ENCODE measurements around the gene CFAP91. TPM values are rescaled to one million over a fixed set of nuclear protein-coding genes. Genes with fewer than 3 reads are reported as not detected.

The CFAP91 gene
- total RNA-seq, 2 experiments from 2014 or later: not detected

- POLR2A ChIA-PET: interaction anchor here (1.4 kb wide), 1 partner anchor 79 kb away, joined by 4 read pairs; no protein-coding TSS in a partner anchor
- H3K9me3 Mint-ChIP-seq (ENCODE audit: insufficient read depth): no peaks in the 10 kb centered on the region
Observed at GRCh38 chr3:119679874-119680273, 22.9 kb upstream of the CFAP91 start.

GRCh38 chr3:119681279-119681678, 21.5 kb upstream of the CFAP91 start:
- no peaks in the 10 kb centered on the region for H3K27me3 Mint-ChIP-seq (ENCODE audit: low read depth)
- ATAC-seq: no peak
- peaks cover 8% of the 10 kb centered on the region for H3K36me3 Mint-ChIP-seq (ENCODE audit: low read depth)
- POLR2A ChIA-PET: interaction anchor here (1.2 to 1.4 kb wide), 2 partner anchors 121 to 183 kb away, joined by 3 to 5 read pairs; partner anchors contain the start of gene TIMMDC1
- H3K9me3 Mint-ChIP-seq (ENCODE audit: insufficient read depth): no peaks in the 10 kb centered on the region
- peaks cover 12% of the 10 kb centered on the region for H3K4me1 Mint-ChIP-seq (ENCODE audit: low read depth)
- DNase-seq: peak; percentile 29
- CTCF ChIA-PET: interaction anchor here (0.7 to 4.2 kb wide), 34 partner anchors 9 to 798 kb away, joined by 3 to 41 read pairs (median 4); partner anchors contain the start of genes B4GALT4, TEX55, TIMMDC1 and TMEM39A
- H3K4me3 Mint-ChIP-seq: no peak overlapping the region
- no peak overlapping the region for H3K27ac Mint-ChIP-seq

More at GRCh38 chr3:119679874-119680273, 22.9 kb upstream of the CFAP91 start:
- Mint-ChIP-seq H3K4me3 (no peak overlapping the region), H3K27me3 (ENCODE audit: low read depth) (no peaks in the 10 kb centered on the region), H3K4me1 (ENCODE audit: low read depth) (peaks cover 26% of the 10 kb centered on the region), H3K36me3 (ENCODE audit: low read depth) (peaks cover 16% of the 10 kb centered on the region), H3K27ac (no peak overlapping the region)
- DNase-seq (no peak), ATAC-seq (no peak)
- CTCF ChIA-PET: interaction anchor here (1.0 to 4.2 kb wide), 13 partner anchors 10 to 801 kb away, joined by 3 to 41 read pairs (median 8); partner anchors contain the start of genes B4GALT4 and TMEM39A

- ATAC-seq: no peak
Observed at GRCh38 chr3:119683421-119683820, 19.4 kb upstream of the CFAP91 start.

GRCh38 chr3:119690043-119690656, 12.7 kb upstream of the CFAP91 start:
- Mint-ChIP-seq H3K27me3 (ENCODE audit: low read depth) (peaks cover 22% of the 10 kb centered on the region), H3K27ac (no peak overlapping the region), H3K36me3 (ENCODE audit: low read depth) (no peaks in the 10 kb centered on the region), H3K4me1 (ENCODE audit: low read depth) (peaks cover 2% of the 10 kb centered on the region), H3K9me3 (ENCODE audit: insufficient read depth) (no peaks in the 10 kb centered on the region), H3K4me3 (no peak overlapping the region)
- DNase-seq: no peak
- ChIA-PET POLR2A (no interaction called here), CTCF (interaction anchor here (0.8 to 2.1 kb wide), 14 partner anchors 8 to 806 kb away, joined by 3 to 30 read pairs (median 4); partner anchors contain the start of genes B4GALT4 and COX17)
- ATAC-seq: no peak

More at GRCh38 chr3:119683421-119683820, 19.4 kb upstream of the CFAP91 start:
- POLR2A ChIA-PET: no interaction called here
- Mint-ChIP-seq H3K27ac (no peak overlapping the region), H3K36me3 (ENCODE audit: low read depth) (no peaks in the 10 kb centered on the region), H3K9me3 (ENCODE audit: insufficient read depth) (no peaks in the 10 kb centered on the region), H3K4me1 (ENCODE audit: low read depth) (peaks cover 2% of the 10 kb centered on the region), H3K4me3 (no peak overlapping the region), H3K27me3 (ENCODE audit: low read depth) (peaks cover 10% of the 10 kb centered on the region)
- no peak for DNase-seq
- CTCF ChIA-PET: interaction anchor here (1.1 to 4.2 kb wide), 2 partner anchors 443 to 800 kb away, joined by 3 to 41 read pairs; partner anchors contain the start of gene B4GALT4

GRCh38 chr3:119695480-119695879, 7.3 kb upstream of the CFAP91 start:
- Mint-ChIP-seq H3K4me3 (no peak overlapping the region), H3K9me3 (ENCODE audit: insufficient read depth) (no peaks in the 10 kb centered on the region), H3K36me3 (ENCODE audit: low read depth) (no peaks in the 10 kb centered on the region), H3K4me1 (ENCODE audit: low read depth) (peaks cover 9% of the 10 kb centered on the region), H3K27ac (no peak overlapping the region), H3K27me3 (ENCODE audit: low read depth) (peaks cover 6% of the 10 kb centered on the region)
- DNase-seq (no peak), ATAC-seq (no peak)
- POLR2A ChIA-PET: interaction anchor here (0.6 kb wide), 1 partner anchor 14 kb away, joined by 3 read pairs; no protein-coding TSS in a partner anchor
- CTCF ChIA-PET: interaction anchor here (1.3 to 1.7 kb wide), 3 partner anchors 14 to 811 kb away, joined by 3 to 11 read pairs (median 5); no protein-coding TSS in a partner anchor

- Mint-ChIP-seq H3K9me3 (ENCODE audit: insufficient read depth) (no peaks in the 10 kb centered on the region), H3K4me3 (no peak overlapping the region), H3K27ac (no peak overlapping the region), H3K36me3 (ENCODE audit: low read depth) (peaks cover 8% of the 10 kb centered on the region), H3K4me1 (ENCODE audit: low read depth) (peaks cover 26% of the 10 kb centered on the region), H3K27me3 (ENCODE audit: low read depth) (peaks cover 6% of the 10 kb centered on the region)
- DNase-seq (no peak), ATAC-seq (no peak)
- ChIA-PET CTCF (interaction anchor here (0.6 kb wide), 1 partner anchor 499 kb away, joined by 3 read pairs; no protein-coding TSS in a partner anchor), POLR2A (no interaction called here)
Observed at GRCh38 chr3:119697394-119697793, 5.4 kb upstream of the CFAP91 start.

- ATAC-seq: peak; percentile 24
- H3K36me3 Mint-ChIP-seq (ENCODE audit: low read depth): peaks cover 8% of the 10 kb centered on the region
- ChIA-PET POLR2A (no interaction called here), CTCF (interaction anchor here (1.6 kb wide), 1 partner anchor 10 kb away, joined by 9 read pairs; no protein-coding TSS in a partner anchor)
- H3K4me3 Mint-ChIP-seq: no peak overlapping the region
- peak; percentile 32 for DNase-seq
- peaks cover 38% of the 10 kb centered on the region for H3K4me1 Mint-ChIP-seq (ENCODE audit: low read depth)
- no peaks in the 10 kb centered on the region for H3K9me3 Mint-ChIP-seq (ENCODE audit: insufficient read depth)
- peaks cover 7% of the 10 kb centered on the region for H3K27me3 Mint-ChIP-seq (ENCODE audit: low read depth)
- H3K27ac Mint-ChIP-seq: peak overlapping the region; percentile 30
Observed at GRCh38 chr3:119700269-119700919, 2.4 kb upstream of the CFAP91 start.

GRCh38 chr3:119700920-119701734, 1.7 kb upstream of the CFAP91 start:
- Mint-ChIP-seq H3K9me3 (ENCODE audit: insufficient read depth) (no peaks in the 10 kb centered on the region), H3K36me3 (ENCODE audit: low read depth) (peaks cover 8% of the 10 kb centered on the region), H3K27me3 (ENCODE audit: low read depth) (peaks cover 9% of the 10 kb centered on the region), H3K4me1 (ENCODE audit: low read depth) (peaks cover 38% of the 10 kb centered on the region), H3K4me3 (no peak overlapping the region), H3K27ac (peak overlapping the region; percentile 30)
- ChIA-PET CTCF (interaction anchor here (0.8 to 1.6 kb wide), 2 partner anchors 11 to 20 kb away, joined by 3 to 9 read pairs; no protein-coding TSS in a partner anchor), POLR2A (no interaction called here)
- DNase-seq (no peak), ATAC-seq (no peak)

GRCh38 chr3:119703820-119704531, 1.2 kb downstream of the CFAP91 start:
- ChIA-PET POLR2A (no interaction called here), CTCF (interaction anchor here (0.6 to 1.1 kb wide), 2 partner anchors 13 to 67 kb away, joined by 3 read pairs; no protein-coding TSS in a partner anchor)
- no peaks in the 10 kb centered on the region for H3K9me3 Mint-ChIP-seq (ENCODE audit: insufficient read depth)
- peaks cover 38% of the 10 kb centered on the region for H3K4me1 Mint-ChIP-seq (ENCODE audit: low read depth)
- DNase-seq (no peak), ATAC-seq (no peak)
- peak overlapping the region; percentile 72 for H3K4me3 Mint-ChIP-seq
- peaks cover 11% of the 10 kb centered on the region for H3K27me3 Mint-ChIP-seq (ENCODE audit: low read depth)
- peaks cover 8% of the 10 kb centered on the region for H3K36me3 Mint-ChIP-seq (ENCODE audit: low read depth)
- H3K27ac Mint-ChIP-seq: no peak overlapping the region

- no peaks in the 10 kb centered on the region for H3K9me3 Mint-ChIP-seq (ENCODE audit: insufficient read depth)
- H3K27me3 Mint-ChIP-seq (ENCODE audit: low read depth): peaks cover 5% of the 10 kb centered on the region
- H3K4me3 Mint-ChIP-seq: no peak overlapping the region
- no peaks in the 10 kb centered on the region for H3K4me1 Mint-ChIP-seq (ENCODE audit: low read depth)
- H3K27ac Mint-ChIP-seq: no peak overlapping the region
- ChIA-PET CTCF (interaction anchor here (1.5 kb wide), 1 partner anchor 25 kb away, joined by 5 read pairs; no protein-coding TSS in a partner anchor), POLR2A (no interaction called here)
- ATAC-seq (no peak), DNase-seq (no peak)
- no peaks in the 10 kb centered on the region for H3K36me3 Mint-ChIP-seq (ENCODE audit: low read depth)
Observed at GRCh38 chr3:119715105-119715504, 12.3 kb downstream of the CFAP91 start.

- no peaks in the 10 kb centered on the region for H3K9me3 Mint-ChIP-seq (ENCODE audit: insufficient read depth)
- CTCF ChIA-PET: no interaction called here
- ATAC-seq: no peak
- no peaks in the 10 kb centered on the region for H3K36me3 Mint-ChIP-seq (ENCODE audit: low read depth)
- no peak overlapping the region for H3K4me3 Mint-ChIP-seq
- DNase-seq: no peak
- no peaks in the 10 kb centered on the region for H3K4me1 Mint-ChIP-seq (ENCODE audit: low read depth)
- POLR2A ChIA-PET: no interaction called here
- H3K27me3 Mint-ChIP-seq (ENCODE audit: low read depth): peaks cover 2% of the 10 kb centered on the region
- H3K27ac Mint-ChIP-seq: no peak overlapping the region
Observed at GRCh38 chr3:119716998-119717397, 14.2 kb downstream of the CFAP91 start.
